Choroid plexus epithelial cell (primary cell): ENCODE results near the gene RGS1.

Experiments
- DNase-seq: peaks from one replicate; pipeline ENCODE4 v3.0.0-alpha.2; 2010; ENCODE audit warnings: low read depth
- H3K4me3 ChIP-seq: 2 replicates; pipeline ENCODE4 v1.5.1; 2011; ENCODE audit warnings: low read depth, mild to moderate bottlenecking, control low read depth, low read length, moderate library complexity
- CTCF ChIP-seq: conservative IDR thresholded peaks from 2 replicates; pipeline ENCODE4 v1.5.1; 2011; ENCODE audit warnings: low read depth, mild to moderate bottlenecking, control low read depth, inconsistent platforms, low read length, moderate library complexity

The RGS1 gene

GRCh38 chr1:192608671-192609070 is 33.1 kb downstream of the RGS1 start:
- TF ChIP-seq CTCF: no peak
- H3K4me3 ChIP-seq: no peak overlapping the region
- DNase-seq: no peak

DNA sequence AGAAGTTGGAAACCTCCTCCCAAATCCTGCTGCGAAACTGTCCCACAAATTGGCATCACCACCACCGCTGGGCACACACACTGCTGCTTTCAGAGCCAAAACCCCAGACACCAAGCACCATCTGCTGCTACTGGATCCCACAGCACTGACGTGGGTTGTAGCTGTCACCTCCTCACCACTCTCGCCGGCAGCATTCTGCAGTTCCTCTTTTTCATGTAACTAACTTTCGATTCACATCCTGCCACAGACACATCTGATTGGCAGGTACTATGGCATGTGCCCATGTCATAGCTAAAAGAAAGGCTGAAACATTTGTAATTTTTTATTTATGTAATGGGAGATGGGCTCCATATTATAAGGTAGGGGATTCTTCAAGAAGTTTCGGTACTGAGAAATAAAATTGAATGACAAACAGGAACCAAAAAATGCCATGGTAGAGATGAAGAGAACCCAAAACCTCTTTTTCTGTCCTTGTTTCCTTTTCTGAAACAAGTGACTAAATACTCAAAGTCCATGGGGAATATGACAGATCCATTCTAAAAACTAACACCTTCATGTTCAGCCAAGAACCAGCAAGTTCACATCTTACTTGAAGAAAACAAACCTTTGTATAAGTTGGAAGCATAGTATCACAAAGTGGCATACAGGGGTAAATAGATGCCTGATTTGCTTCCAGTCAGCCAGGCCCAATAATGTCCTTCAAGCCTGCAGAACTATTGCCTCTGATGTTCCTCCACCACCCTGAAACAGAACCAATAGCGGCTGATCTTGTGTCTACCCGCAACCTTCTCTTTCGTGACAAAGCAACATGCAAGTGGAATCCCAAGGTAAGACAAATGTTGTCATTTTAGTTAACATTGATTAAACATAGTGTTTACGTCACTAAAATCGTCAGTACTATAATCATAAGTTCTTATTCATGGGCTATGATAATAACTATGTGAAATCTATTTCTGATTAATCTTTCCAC is 33.8 kb downstream of the RGS1 start:
- no peak for DNase-seq
- no peak overlapping the region for H3K4me3 ChIP-seq
- TF ChIP-seq CTCF: no peak

DNA sequence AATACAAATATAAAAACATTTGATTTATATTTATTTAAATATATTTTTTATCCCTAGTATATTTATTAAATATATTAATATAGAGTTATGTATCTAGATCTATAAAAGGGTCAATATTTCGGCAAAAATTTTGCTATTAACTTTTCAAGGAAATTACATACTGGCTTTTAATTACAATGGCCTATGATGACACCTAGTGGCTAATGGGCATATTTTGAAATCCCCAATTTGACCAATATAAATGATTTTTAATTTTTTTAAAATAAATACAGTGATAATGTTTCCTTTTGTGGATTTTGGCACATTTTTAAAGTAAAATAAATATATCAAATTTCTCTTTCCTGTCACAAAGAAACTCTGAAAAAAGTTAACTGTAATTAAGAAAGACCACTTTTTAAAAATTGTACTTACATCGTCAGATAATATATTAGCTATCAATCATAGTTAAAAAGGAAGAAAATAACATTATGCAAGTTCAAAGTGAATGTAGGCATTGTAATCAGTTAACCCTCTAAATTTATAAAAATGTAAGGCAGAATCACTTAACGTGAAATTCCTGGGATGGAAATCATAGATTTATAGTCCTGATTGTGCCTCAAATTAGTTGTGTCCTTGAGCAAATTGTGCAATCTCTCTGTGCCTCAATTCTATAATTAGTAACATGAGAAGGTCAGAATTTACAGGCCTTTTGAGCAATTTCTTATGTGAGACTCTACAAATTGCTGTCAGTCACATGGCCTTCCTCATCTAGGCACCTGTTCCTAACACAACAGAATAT is 34.7 kb downstream of the RGS1 start:
- peak; percentile 63 for DNase-seq
- no peak overlapping the region for H3K4me3 ChIP-seq
- TF ChIP-seq CTCF: peak; percentile 58

DNA sequence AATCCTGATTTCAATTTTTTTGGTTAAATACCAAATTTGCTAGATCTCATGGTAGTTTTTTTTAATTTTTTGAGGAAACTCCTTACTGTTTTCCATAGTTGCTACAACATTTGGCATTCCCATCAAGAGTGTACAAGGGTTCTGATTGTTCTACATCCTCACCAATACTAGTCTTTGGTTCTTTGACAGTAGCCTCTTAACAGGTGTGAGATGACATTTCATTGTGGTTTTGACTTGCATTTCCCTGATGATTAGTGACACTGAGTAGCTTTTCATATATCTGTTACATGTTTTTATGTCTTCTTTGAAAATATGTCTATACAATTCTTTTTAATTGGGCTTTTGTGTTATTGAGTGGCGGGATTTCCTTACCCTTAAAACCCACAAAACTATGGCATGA is 39.5 kb downstream of the RGS1 start:
- no peak for DNase-seq
- no peak for TF ChIP-seq CTCF
- H3K4me3 ChIP-seq: no peak overlapping the region

DNA sequence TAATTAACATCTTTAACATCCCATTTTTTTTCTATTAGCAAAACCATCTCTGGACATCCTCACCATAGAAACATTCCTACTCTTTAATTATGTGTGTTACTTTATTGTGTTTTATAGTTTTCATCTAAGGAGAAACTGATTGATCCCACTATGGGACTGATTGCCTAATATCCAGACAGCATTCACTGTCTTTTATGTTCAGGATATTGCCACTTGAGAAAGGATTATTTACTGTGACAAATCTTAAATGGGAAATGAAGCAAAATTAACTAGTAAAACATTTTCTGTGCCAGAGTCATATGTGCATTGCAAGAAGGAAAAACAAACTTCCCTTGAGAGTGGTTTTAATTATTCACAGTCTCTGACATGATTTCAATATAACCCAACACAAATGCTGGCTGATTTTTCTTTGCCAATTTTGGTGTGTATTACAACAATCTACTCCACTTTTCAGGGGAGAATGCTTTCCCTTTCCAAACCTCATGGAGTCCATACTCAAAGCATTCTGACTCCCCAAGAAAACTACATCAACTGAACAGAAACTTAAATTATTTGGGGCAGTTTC is 44.6 kb downstream of the RGS1 start:
- DNase-seq: no peak
- TF ChIP-seq CTCF: no peak
- H3K4me3 ChIP-seq: no peak overlapping the region

GRCh38 chr1:192626366-192627179 is 51.0 kb downstream of the RGS1 start:
- peak; percentile 25 for DNase-seq
- no peak overlapping the region for H3K4me3 ChIP-seq
- TF ChIP-seq CTCF: no peak
